HG03457 (cell line): ENCODE measurements around the gene SLC5A1.

Experiments used
- ATAC-seq: cut with Tn5 transposase; IDR thresholded peaks from one replicate; pipeline ENCODE4 v1.9.1; 2021; ENCODE audit warnings: moderate number of reproducible peaks; ENCODE audit not compliant: unreplicated experiment

Gene SLC5A1

GRCh38 chr22:32050678-32051515 is 7.8 kb downstream of the SLC5A1 start:
- no peak for ATAC-seq

- no peak for ATAC-seq
Measured at GRCh38 chr22:32052244-32052643, 9.2 kb downstream of the SLC5A1 start.

GRCh38 chr22:32052936-32053791 is 10.1 kb downstream of the SLC5A1 start:
- no peak for ATAC-seq

- ATAC-seq = no peak
Measured at GRCh38 chr22:32055069-32055468, 12.0 kb downstream of the SLC5A1 start.

GRCh38 chr22:32058656-32059260 is 15.7 kb downstream of the SLC5A1 start:
- ATAC-seq = no peak

GRCh38 chr22:32059426-32059825 is 16.4 kb downstream of the SLC5A1 start:
- ATAC-seq = no peak

- no peak for ATAC-seq
Measured at GRCh38 chr22:32063701-32064100, 20.6 kb downstream of the SLC5A1 start.

GRCh38 chr22:32066820-32067219 is 23.8 kb downstream of the SLC5A1 start:
- no peak for ATAC-seq

- ATAC-seq = no peak
Measured at GRCh38 chr22:32067613-32068012, 24.6 kb downstream of the SLC5A1 start.

- no peak for ATAC-seq
Measured at GRCh38 chr22:32069579-32070372, 26.7 kb downstream of the SLC5A1 start.

GRCh38 chr22:32073262-32073661 is 30.2 kb downstream of the SLC5A1 start:
- ATAC-seq = no peak

- ATAC-seq = no peak
Measured at GRCh38 chr22:32073823-32074380, 30.8 kb downstream of the SLC5A1 start.

GRCh38 chr22:32075997-32076760 is 33.1 kb downstream of the SLC5A1 start:
- ATAC-seq = no peak

- no peak for ATAC-seq
Measured at GRCh38 chr22:32076761-32077084, 33.7 kb downstream of the SLC5A1 start.

- no peak for ATAC-seq
Measured at GRCh38 chr22:32077151-32077550, 34.1 kb downstream of the SLC5A1 start.

GRCh38 chr22:32079130-32080089 is 36.3 kb downstream of the SLC5A1 start:
- no peak for ATAC-seq

GRCh38 chr22:32080904-32081303 is 37.8 kb downstream of the SLC5A1 start:
- ATAC-seq = no peak

GRCh38 chr22:32082331-32082730 is 39.3 kb downstream of the SLC5A1 start:
- ATAC-seq = no peak

- ATAC-seq = no peak
Measured at GRCh38 chr22:32083000-32083399, 39.9 kb downstream of the SLC5A1 start.
